Osteocyte (in vitro differentiated cells): ENCODE results near the gene CDK1. TPM values are rescaled to one million over a fixed set of nuclear protein-coding genes. Genes with fewer than 3 reads are reported as not detected.

Experiments
- DNase-seq: peaks from one replicate; pipeline ENCODE4 v3.0.0; 2021; ENCODE audit warnings: mixed read lengths; ENCODE audit not compliant: unreplicated experiment; ENCODE audit errors: extremely low spot score
- H3K27ac Mint-ChIP-seq: one replicate; pipeline ENCODE4 v1.8.0; 2021; ENCODE audit warnings: mild to moderate bottlenecking, mixed read lengths; ENCODE audit not compliant: unreplicated experiment
- H3K27me3 Mint-ChIP-seq: one replicate; pipeline ENCODE4 v1.8.0; 2021; ENCODE audit warnings: mixed read lengths; ENCODE audit not compliant: unreplicated experiment
- H3K36me3 Mint-ChIP-seq: one replicate; pipeline ENCODE4 v1.8.0; 2021; ENCODE audit warnings: mixed read lengths; ENCODE audit not compliant: unreplicated experiment
- H3K4me1 Mint-ChIP-seq: one replicate; pipeline ENCODE4 v1.8.0; 2021; ENCODE audit warnings: mixed read lengths; ENCODE audit not compliant: unreplicated experiment
- H3K4me3 Mint-ChIP-seq: one replicate; pipeline ENCODE4 v1.8.0; 2021; ENCODE audit warnings: mild to moderate bottlenecking, moderate library complexity, mixed read lengths; ENCODE audit not compliant: unreplicated experiment
- H3K9me3 Mint-ChIP-seq: one replicate; pipeline ENCODE4 v1.8.0; 2021; ENCODE audit warnings: mixed read lengths; ENCODE audit not compliant: unreplicated experiment
- total RNA-seq: library from RNA; stranded (reverse); gene quantifications from 2 replicates; pipeline ENCODE4 v1.2.1, GENCODE V29; 2021
- TF ChIP-seq, protein P1 (sequence below): fragments of 200-600 bp; sonication (generic); IDR thresholded peaks from 2 replicates; pipeline ENCODE4 v1.5.0; 2021; ENCODE audit warnings: antibody characterized with exemption, mild to moderate bottlenecking, moderate library complexity

Gene CDK1
- total RNA-seq, 1 donor from 2014 or later = 13.1 TPM

DNA sequence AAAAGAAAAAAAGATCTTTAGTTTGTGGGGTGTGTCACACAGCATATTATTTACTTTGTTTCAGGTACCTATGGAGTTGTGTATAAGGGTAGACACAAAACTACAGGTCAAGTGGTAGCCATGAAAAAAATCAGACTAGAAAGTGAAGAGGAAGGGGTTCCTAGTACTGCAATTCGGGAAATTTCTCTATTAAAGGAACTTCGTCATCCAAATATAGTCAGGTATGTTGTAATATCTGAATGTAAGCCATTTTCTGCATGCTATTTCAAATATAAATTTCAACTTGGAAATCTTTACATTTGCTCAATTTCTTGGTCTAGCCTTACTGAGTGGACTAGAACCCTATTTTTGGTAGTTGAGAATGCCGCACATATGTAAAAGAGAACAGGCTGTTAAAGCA, 6.4 kb downstream of the CDK1 start:
- H3K27ac Mint-ChIP-seq = peak overlapping the region; percentile 74
- H3K4me1 Mint-ChIP-seq = peaks cover 81% of the 10 kb centered on the region
- TF ChIP-seq, protein P1, sequence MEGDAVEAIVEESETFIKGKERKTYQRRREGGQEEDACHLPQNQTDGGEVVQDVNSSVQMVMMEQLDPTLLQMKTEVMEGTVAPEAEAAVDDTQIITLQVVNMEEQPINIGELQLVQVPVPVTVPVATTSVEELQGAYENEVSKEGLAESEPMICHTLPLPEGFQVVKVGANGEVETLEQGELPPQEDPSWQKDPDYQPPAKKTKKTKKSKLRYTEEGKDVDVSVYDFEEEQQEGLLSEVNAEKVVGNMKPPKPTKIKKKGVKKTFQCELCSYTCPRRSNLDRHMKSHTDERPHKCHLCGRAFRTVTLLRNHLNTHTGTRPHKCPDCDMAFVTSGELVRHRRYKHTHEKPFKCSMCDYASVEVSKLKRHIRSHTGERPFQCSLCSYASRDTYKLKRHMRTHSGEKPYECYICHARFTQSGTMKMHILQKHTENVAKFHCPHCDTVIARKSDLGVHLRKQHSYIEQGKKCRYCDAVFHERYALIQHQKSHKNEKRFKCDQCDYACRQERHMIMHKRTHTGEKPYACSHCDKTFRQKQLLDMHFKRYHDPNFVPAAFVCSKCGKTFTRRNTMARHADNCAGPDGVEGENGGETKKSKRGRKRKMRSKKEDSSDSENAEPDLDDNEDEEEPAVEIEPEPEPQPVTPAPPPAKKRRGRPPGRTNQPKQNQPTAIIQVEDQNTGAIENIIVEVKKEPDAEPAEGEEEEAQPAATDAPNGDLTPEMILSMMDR = no peak

DNA sequence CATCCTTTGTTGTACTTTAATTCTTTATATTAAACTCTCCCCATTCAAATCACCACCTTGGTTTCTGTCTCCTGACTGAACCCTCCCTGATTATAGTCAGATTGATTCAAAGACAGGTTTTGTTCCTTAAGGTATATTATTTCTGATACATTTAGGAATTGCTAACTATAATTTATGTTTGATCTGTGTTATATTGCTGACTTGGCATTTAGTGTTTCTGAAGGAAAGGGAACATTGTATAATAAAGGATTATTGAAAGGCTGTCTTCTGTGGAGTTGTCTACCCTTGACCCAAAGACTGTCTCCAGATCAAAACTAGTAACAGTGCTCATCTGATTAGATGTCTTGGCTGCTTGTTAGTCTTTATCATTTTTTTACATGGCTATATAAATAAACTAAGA, 10.3 kb downstream of the CDK1 start:
- TF ChIP-seq, protein P1 = no peak
- no peak for DNase-seq
- Mint-ChIP-seq H3K27ac (peak overlapping the region; percentile 77), H3K36me3 (peaks cover 4% of the 10 kb centered on the region), H3K27me3 (no peaks in the 10 kb centered on the region), H3K4me3 (no peak overlapping the region), H3K4me1 (peaks cover 68% of the 10 kb centered on the region), H3K9me3 (no peaks in the 10 kb centered on the region)

More for the DNA sequence above, 6.4 kb downstream of the CDK1 start:
- no peak for DNase-seq
- Mint-ChIP-seq H3K27me3 (no peaks in the 10 kb centered on the region), H3K9me3 (no peaks in the 10 kb centered on the region), H3K36me3 (no peaks in the 10 kb centered on the region), H3K4me3 (no peak overlapping the region)

DNA sequence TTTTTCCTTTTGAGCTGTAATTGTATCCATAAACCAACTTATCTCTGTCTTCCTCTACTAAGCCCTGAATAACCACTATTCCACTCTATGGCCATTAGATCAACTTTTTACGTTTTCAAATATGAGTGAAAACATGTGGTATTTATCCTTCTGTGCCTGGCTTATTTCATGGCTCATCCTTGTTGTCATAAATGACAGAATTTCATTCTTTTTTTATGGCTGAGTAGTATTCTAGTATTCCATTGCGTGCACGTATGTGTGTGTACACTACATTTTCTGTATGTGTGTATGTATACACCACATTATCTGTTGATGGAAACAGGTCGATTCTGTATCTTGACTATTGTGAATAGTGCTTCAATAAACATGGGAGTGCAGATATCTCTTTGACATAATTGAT, 11.1 kb downstream of the CDK1 start:
- H3K27me3 Mint-ChIP-seq = no peaks in the 10 kb centered on the region

DNA sequence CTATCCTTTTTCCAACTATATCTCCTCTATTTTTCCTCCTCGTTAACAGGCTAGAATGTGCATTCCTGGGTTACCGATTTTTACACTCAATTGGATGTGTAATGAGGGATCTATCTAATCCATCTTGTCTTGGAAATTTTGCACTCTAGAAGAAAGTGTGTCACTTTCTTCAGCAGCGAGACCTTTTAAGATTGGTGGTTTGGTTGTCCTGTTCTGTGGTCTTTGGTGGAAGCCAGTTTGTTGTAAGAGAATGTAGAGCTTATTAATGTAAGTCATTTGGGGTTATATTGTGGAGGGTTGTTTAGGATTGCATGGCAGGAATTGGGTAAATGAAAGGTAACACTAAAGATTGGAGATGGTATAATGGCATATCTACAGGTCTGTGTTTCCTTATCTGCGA, 16.7 kb downstream of the CDK1 start:
- Mint-ChIP-seq H3K27ac (no peak overlapping the region), H3K4me1 (peaks cover 26% of the 10 kb centered on the region), H3K27me3 (no peaks in the 10 kb centered on the region), H3K4me3 (no peak overlapping the region), H3K9me3 (no peaks in the 10 kb centered on the region), H3K36me3 (peaks cover 8% of the 10 kb centered on the region)
- DNase-seq = no peak
- TF ChIP-seq, protein P1 = no peak

More for the DNA sequence above, 11.1 kb downstream of the CDK1 start:
- Mint-ChIP-seq H3K27ac (peak overlapping the region; percentile 12), H3K4me1 (peaks cover 63% of the 10 kb centered on the region), H3K4me3 (no peak overlapping the region), H3K36me3 (peaks cover 4% of the 10 kb centered on the region), H3K9me3 (no peaks in the 10 kb centered on the region)
- DNase-seq = no peak
- TF ChIP-seq, protein P1 = no peak

DNA sequence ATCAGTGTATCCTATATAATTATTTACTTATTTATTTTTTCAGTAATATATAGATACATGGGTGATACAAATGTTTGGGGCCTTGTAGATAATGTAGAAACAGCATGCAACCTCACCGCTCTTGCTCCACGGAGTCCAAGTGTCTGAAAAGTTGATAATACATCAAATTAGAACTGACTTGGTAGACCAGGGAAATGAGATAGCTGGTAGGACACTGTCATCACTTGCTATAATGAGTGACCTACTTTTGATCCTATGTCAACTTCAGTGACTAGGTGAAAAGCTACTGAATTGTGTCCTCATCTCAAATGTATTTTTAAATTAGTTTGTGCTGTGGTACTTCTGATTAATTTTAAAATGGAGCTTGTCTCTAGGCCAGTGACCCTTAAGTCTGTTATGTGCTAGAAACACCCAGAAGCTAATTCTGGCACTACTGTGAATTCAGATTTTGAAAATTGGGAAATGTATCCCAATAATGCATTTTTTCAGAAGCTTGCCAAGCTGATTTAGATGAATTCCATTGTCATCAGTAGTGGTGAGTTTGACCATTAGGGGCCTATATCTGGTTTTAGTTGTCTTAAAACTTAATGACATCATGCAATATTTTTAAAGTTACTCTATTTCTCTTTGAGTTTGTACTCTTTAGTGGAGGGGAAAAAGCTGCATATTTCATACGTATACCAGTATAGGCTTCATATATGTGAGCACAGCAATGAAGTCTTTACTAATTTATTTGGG, 17.4 kb downstream of the CDK1 start:
- Mint-ChIP-seq H3K4me1 (peaks cover 21% of the 10 kb centered on the region), H3K9me3 (no peaks in the 10 kb centered on the region), H3K27ac (no peak overlapping the region), H3K27me3 (no peaks in the 10 kb centered on the region), H3K4me3 (no peak overlapping the region), H3K36me3 (peaks cover 8% of the 10 kb centered on the region)
- TF ChIP-seq, protein P1 = no peak
- no peak for DNase-seq
